ENCODE results near the gene RNF115. TPM values are rescaled to one million over a fixed set of nuclear protein-coding genes. Genes with fewer than 3 reads are reported as not detected.

RNF115 gene
- polyA plus RNA-seq, 1 donor from 2014 or later = 22.3 TPM

- Histone ChIP-seq H3K4me3 (ENCODE audit: low read length) (no peak overlapping the region), H3K9me2 (ENCODE audit: insufficient read depth, low read length) (no peaks in the 10 kb centered on the region), H4K20me1 (ENCODE audit: insufficient read depth) (no peaks in the 10 kb centered on the region), H3K36me3 (ENCODE audit: insufficient read depth, low read length) (no peaks in the 10 kb centered on the region), H3K79me2 (replicated peaks; ENCODE audit: insufficient read depth, low read length) (no peaks in the 10 kb centered on the region), H3F3A (ENCODE audit: insufficient read depth, low read length, poor library complexity, severe bottlenecking) (no peaks in the 10 kb centered on the region), H3K9ac (ENCODE audit: low read length) (no peak overlapping the region), H3K27ac (ENCODE audit: low read length) (no peak overlapping the region), H2AFZ (ENCODE audit: low read depth, low read length) (no peak overlapping the region), H3K9me3 (ENCODE audit: low read length) (no peaks in the 10 kb centered on the region), H3K27me3 (ENCODE audit: insufficient read depth, low read depth, low read length) (peaks cover 8% of the 10 kb centered on the region), H3K4me2 (ENCODE audit: low read length) (no peak overlapping the region)
- TF ChIP-seq RAD21 (conservative IDR thresholded peaks at IDR 0.05) (no peak), EZH2 (IDR thresholded peaks at IDR 0.05; ENCODE audit: borderline replicate concordance, insufficient read depth, low read length, poor library complexity, severe bottlenecking) (no peak), MXI1 (conservative IDR thresholded peaks at IDR 0.05; ENCODE audit: poor library complexity, severe bottlenecking) (no peak)
- TF ChIP-seq, protein P1, sequence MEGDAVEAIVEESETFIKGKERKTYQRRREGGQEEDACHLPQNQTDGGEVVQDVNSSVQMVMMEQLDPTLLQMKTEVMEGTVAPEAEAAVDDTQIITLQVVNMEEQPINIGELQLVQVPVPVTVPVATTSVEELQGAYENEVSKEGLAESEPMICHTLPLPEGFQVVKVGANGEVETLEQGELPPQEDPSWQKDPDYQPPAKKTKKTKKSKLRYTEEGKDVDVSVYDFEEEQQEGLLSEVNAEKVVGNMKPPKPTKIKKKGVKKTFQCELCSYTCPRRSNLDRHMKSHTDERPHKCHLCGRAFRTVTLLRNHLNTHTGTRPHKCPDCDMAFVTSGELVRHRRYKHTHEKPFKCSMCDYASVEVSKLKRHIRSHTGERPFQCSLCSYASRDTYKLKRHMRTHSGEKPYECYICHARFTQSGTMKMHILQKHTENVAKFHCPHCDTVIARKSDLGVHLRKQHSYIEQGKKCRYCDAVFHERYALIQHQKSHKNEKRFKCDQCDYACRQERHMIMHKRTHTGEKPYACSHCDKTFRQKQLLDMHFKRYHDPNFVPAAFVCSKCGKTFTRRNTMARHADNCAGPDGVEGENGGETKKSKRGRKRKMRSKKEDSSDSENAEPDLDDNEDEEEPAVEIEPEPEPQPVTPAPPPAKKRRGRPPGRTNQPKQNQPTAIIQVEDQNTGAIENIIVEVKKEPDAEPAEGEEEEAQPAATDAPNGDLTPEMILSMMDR (IDR thresholded peaks at IDR 0.05; ENCODE audit: poor library complexity, severe bottlenecking) = no peak
Measured at GRCh38 chr1:145868232-145868631, 44.3 kb upstream of the RNF115 start.

GRCh38 chr1:145863282-145864018, 39.6 kb upstream of the RNF115 start:
- H2AFZ ChIP-seq (ENCODE audit: low read depth, low read length) = no peak overlapping the region

More at GRCh38 chr1:145863282-145864018, 39.6 kb upstream of the RNF115 start:
- H3K36me3 ChIP-seq (ENCODE audit: insufficient read depth, low read length) = no peaks in the 10 kb centered on the region
- no peaks in the 10 kb centered on the region for H3K27me3 ChIP-seq (ENCODE audit: insufficient read depth, low read depth, low read length)
- H3K4me2 ChIP-seq (ENCODE audit: low read length) = no peak overlapping the region
- no peak overlapping the region for H3K9ac ChIP-seq (ENCODE audit: low read length)
- H3K9me2 ChIP-seq (ENCODE audit: insufficient read depth, low read length) = no peaks in the 10 kb centered on the region
- H3K4me3 ChIP-seq (ENCODE audit: low read length) = no peak overlapping the region
- no peaks in the 10 kb centered on the region for H4K20me1 ChIP-seq (ENCODE audit: insufficient read depth)
- no peaks in the 10 kb centered on the region for H3F3A ChIP-seq (ENCODE audit: insufficient read depth, low read length, poor library complexity, severe bottlenecking)
- H3K79me2 ChIP-seq (replicated peaks; ENCODE audit: insufficient read depth, low read length) = no peaks in the 10 kb centered on the region
- H3K27ac ChIP-seq (ENCODE audit: low read length) = no peak overlapping the region
- no peak for TF ChIP-seq POLR2AphosphoS5 (IDR thresholded peaks at IDR 0.05)
- TF ChIP-seq REST (IDR thresholded peaks at IDR 0.05; ENCODE audit: borderline replicate concordance) = no peak
- TF ChIP-seq, protein P1 (IDR thresholded peaks at IDR 0.05; ENCODE audit: poor library complexity, severe bottlenecking) = no peak
- TF ChIP-seq EZH2 (IDR thresholded peaks at IDR 0.05; ENCODE audit: borderline replicate concordance, insufficient read depth, low read length, poor library complexity, severe bottlenecking) = no peak
- no peaks in the 10 kb centered on the region for H3K9me3 ChIP-seq (ENCODE audit: low read length)

Data from neural cell (in vitro differentiated cells).